HG02884 (cell line): Measurements from ENCODE around the gene TEX28.
"Not testable (repeated sequence)": the region's sequence is repeated elsewhere in the genome, so short reads cannot be mapped to it uniquely, and the experiment has no call there.

ENCODE experiments used
- ATAC-seq: cut with Tn5 transposase; IDR thresholded peaks from one replicate; pipeline ENCODE4 v1.9.1; 2021; ENCODE audit warnings: mild to moderate bottlenecking, moderate library complexity; ENCODE audit not compliant: unreplicated experiment

The TEX28 gene

DNA sequence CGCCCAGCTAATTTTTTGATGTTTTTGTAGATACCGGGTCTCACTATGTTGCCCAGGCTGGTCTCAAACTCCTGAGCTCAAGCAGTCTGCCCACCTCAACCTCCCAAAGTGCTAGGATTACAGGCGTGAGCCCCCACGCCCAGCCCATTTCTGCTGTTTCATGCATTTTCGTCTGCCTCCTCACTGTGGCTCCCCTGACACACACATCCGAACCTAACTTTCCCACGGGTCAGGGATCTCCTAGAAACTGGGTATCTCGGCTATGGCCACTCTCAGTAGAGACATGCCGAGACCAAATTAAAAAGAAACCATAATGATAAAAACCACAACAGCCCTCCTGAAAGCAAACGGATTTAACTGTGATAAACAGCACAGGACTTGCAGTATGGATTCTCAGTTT lies 46.8 kb downstream of the TEX28 start:
- not testable (repeated sequence) for ATAC-seq

DNA sequence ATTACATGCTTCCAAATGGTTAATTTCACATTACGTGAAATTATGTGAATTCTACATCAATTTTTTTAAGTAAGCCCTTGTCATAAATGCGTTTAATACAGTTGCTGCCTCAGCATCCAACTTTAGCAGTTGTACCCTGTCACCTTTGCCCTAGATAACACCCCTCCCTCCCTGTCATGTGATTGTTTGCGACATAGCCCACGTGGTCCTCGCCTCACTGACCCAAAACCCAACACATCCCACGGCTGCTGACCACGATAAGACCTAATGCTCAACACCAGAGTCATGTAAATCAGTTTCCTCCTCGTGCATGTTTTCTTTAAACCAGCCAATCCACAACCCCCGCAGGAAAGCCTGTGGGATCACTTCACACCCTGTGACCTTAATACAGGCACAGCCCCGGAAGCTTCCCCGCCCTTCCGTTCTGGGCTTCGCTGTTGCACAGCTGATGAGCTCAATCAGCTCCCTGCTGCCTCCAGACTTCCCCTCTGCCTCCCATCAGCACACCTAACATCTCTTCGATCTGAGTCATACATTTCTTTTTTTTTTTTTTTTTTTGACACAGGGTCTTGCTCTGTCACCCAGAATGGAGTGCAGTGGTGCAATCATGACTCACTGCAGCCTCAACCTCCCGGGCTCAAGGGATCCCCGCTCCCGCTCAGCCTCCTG lies 47.4 kb downstream of the TEX28 start:
- not testable (repeated sequence) for ATAC-seq

DNA sequence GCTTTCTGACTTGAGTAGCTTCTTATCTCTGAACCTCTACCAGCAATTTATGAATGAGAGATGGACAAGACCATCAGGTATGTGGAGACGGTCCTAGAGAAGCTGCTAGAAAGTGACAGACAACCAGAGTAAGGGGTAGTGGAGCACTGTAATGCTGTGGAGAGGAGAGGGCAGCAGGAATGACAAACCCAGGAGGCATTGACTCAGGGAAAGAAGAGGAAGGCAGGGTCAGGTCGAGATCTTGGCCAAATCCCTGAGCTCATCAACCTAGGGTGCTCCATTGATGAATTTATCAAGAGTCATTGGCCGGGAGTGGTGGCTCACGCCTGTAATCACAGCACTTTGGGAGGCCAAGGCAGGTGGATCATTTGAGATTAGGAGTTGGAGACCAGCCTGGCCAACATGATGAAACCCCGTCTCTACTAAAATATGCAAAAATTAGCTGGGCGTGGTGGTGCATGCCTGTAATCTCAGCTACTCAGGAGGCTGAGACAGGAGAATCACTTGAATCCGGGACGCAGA lies 54.9 kb downstream of the TEX28 start:
- not testable (repeated sequence) for ATAC-seq

DNA sequence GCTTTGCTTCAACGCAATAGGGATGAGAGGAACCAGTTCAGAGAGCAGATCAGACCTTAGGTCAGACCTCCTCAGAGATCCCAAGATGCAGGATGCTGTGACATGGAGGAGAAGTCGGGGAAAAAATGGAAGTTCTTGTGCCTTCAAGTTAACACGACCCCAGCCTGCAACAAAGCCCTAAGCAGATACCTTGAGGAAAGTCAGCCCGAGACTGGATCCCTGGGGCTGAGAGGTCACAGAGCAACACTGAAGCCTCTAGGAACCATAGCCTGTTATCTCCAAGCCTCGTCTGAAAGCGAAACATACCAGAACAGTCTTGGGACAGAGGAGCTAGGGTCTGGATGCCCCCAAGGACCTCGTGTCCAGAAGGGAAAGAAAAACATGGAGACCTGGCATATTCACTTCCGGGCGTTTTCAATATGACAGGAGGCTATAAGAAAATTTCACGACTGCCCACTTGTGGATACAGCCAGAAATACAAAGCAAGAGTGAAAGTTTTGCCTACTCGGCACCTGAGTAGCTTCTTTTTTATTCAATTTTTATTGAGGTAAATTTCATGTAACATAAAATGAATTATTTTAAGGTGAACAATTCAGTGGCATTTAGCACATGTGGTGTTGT lies 55.9 kb downstream of the TEX28 start:
- not testable (repeated sequence) for ATAC-seq

DNA sequence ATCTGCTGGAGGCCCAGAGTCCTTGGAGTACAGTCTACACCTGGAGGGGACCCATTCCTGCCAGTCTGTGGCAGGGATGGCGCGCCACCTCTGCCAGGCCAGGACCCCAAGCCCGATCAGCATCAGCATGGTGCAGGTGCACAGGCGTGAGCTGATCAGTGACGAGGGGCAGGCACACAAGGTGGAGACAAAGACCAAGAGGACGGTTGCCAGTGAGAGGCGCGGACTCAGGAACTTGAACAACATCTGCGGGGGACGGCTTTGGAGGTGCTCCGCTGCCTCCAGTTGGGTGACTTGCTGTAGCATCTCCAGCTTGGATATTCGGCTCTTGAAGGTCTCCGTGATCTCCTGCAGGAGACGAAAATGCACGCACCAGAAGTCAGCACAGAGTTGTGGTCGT lies 61.3 kb downstream of the TEX28 start:
- not testable (repeated sequence) for ATAC-seq

- ATAC-seq, result not testable (repeated sequence)
These were observed 63.5 kb downstream of the TEX28 start for GRCh38 chrX:154231443-154231842.

DNA sequence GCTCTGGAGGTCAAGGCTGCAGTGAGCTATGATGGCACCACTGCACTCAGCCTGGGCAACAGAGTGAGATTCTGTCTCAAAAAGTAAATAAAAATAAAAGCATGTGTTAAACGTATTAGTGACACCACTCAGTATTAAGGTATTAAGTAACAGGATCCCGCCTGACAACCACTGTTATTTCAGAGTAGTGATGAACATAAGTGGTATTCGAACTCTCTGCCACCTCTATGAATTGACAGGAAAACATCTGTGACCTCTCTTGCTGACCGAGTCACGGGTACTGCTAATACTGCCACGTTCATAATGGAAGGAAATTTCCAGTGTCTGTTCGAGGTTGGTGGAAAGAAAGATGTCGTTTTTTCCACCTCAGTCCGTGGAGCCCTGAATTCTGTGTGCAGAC lies 68.2 kb downstream of the TEX28 start:
- ATAC-seq, result not testable (repeated sequence)

GRCh38 chrX:154225292-154225691 lies 69.6 kb downstream of the TEX28 start:
- ATAC-seq, result not testable (repeated sequence)
